ENCODE data around the gene CATSPER4.

Gene CATSPER4

DNA sequence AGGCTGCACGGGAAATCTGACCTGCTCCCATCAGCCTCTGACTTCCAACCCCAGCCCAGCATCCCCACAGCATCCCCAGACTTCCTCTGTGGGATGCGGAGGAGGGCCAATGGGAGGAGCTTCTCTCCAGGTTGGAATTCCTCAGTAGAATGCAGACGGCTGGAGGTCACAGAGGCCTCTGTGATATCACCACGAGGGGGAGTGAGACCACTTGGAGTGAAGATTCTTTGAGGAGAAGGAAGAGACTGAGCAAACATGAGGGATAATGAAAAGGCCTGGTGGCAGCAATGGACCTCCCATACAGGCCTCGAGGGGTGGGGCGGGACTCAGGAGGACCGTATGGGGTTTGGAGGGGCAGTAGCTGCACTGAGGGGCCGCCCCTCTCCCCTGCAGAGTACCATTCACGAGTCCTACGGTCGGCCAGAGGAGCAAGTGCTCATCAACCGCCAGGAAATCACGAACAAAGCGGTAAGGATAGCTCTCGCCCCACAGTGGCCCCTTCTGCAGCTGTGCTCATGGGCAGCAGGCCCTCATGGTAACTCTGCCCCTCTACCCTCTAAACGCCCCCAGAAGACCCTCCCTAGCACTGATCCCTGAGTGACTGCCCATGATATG, at the start of gene CATSPER4:
CATSPER4 (plus strand) TSS at position 230 of the 615 bp plus-strand sequence; CDS start at position 256, 26 bp downstream.
- DNase-seq (ENCODE audit: low read depth): no peak

DNA sequence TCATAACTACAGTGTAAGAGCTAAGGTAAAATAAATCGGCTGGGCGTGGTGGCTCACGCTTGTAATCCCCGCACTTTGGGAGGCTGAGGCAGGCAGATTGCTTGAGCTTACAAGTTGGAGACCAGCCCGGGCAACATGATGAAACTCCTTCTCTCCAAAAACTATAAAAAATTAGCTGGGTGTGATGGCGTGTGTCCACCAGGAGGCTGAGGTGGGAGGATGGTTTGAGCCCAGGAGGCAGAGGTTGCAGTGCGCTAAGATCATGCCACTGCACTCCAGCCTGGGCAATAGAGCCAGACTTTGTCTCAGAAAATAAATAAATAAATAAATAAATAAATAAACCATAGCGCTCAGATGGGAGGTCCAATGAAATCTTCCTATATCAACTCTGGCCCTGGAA, 48.2 kb upstream of the CATSPER4 start:
- DNase-seq (ENCODE audit: low read depth): no peak

DNA sequence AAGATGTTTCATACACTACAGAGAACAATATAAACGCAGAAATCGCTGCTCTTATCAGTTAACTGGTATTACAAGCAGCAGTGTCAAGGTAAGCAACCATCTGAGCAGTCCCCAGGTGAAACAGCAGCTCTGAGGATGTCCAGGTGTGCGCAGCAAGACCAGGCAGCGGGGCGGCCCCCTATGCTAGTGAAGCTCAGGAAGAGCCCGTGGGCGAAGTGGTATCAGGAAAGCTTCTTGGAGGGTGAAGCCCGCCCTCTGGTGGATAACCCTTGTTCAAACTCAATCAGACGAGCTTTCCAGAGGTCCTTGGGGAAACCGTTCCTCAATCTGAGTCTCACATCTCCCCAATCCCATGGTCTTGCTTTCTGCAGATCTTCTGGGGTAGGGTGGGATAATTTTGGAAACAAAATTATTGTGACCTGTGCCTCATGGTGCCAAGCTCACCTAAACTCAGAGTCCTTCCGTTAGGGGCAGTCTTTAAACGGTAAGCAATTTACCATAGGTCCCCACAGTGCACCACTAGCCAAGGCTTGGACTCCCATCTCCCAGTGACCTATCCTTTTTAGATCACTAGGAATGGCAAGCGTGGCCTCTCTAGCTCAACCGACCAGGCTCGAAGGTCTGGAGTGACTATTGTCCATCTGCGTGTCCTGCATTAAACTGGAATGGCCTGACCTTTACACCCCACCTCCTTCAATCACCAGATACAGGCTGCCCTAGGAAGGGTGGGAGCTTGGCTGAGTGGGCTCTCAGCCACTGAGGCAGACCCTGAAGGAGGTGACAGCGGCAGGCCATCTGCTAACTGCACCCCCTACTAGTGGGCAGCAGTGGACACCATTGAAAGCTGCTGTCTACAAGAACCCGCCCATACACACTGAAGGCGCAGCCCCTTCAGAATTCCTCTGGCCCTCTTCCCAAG, 45.1 kb upstream of the CATSPER4 start:
- peak; percentile 64 for DNase-seq (ENCODE audit: low read depth)

DNA sequence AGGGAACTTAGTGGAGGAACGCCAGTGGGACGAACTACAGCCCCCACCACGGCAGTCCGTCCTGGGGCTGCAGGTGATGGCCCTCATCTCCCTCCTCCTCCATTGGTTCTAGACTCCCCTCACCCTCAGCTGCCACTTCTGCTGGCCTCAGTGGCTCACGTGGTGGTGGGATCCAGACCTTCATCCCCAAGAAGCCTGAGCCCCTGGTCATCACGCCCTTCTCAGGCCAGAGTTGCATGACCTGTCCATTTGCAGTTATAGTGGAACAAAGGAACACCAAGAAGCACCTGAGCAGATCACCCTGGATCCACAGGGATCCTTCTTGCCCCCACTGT, 44.5 kb upstream of the CATSPER4 start:
- DNase-seq (ENCODE audit: low read depth): no peak

DNA sequence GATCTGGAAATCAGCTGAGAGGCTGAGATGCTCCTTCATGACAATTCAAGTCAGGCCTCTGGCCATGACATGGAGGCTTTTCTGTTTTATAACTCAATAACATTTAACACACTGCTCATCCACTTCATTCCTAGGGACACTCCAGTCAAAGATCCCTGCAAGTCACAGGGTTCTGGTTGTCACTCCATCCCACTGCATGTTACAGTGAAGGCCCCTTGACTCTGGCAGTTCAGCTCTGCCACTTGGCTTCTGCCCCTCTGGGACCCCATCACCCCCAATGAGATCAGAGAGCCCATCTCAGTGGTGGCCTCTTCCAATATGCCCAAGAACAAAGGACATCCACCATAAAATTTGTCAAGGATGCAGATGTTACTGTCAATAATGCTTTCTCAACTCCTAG, 41.5 kb upstream of the CATSPER4 start:
- no peak for DNase-seq (ENCODE audit: low read depth)

DNA sequence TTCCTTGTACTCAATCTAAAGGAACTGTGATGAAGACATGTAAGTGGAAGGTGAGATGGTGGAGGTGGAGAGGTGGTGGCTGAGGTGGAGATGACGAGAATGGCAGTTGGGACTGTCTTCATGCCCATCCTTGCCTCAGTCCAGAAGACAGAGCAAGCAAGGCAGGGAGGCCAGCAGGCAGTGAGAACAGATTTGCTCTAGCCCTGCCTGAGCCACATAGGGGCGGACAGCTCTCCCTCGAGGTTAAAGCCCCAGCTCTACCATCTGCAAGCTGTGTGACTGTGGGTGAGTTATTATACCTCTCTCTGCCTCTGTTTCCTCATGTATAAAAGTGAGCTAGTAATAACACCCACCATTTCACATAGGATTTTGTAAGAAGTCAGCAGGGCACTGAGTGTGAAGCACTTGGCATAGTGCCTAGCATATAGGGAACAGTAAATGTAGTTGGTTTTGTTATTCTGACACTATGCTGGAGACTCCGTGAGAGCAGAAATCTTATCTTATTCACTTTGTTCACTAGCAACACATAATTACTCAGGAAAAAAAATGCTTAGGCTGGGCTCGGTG, 36.4 kb upstream of the CATSPER4 start:
- no peak for DNase-seq (ENCODE audit: low read depth)

DNA sequence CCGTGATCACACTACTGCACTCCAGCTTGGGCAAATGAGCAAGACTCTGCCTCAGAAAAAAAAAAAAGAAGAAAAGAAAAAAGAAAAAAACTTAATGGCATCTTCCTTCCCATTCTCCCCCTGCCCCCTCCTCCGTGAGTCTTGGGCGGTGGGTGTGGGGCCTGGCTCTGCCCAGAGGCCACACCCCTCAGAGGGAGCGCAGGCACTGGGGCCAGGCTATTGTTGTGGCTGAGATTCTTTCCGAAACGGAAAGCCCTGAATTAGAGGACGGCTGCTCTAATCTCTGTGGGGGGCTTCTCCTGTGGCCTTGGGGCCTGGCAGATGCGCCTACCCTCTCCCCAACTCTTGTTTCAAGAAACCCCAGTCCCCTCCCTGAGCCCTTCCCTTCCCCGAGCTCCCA, 35.7 kb upstream of the CATSPER4 start:
- DNase-seq (ENCODE audit: low read depth): no peak

DNA sequence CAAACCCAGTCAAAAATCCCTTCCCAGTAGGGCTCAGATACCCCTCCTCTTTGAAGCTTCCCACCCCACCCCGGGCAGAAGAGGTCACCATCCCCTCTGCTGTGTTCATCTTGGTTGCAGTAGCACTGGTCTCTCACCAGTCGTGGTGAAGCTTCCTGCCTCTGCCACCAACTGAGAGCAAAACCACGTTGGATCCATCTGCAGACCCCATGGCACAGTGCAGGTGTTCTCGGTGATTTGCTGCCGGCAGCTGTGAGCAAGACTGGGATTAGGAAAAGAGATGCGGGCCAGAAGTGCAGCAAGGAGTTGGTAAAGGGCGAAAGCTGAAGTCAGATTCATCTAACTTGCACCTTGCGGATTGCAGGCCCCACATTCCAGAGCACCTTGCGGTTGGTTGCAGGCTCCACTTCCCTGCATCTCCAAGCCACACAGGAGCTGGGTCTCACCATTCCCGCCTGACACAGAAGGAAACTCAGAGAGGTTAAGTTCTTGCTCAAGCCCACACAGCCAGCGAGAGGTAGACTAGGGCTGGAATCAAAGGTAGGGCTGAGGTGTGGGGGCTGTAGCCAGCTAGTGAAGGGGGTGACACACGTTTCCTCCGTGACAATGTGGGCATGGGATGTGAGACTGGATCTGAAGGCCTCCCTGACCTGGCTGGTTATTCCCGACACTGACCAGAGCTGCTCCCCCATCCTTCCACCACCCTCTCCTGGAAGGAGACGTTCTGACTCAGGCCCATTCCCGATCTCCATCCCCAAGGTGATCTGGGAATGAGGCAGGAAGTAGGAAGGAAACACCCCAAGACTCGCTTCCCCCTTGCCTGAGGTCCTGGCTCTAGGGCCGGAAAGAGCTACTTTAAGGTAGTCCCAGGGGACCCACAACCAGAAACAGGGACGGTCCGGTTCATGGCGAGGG, 34.8 kb upstream of the CATSPER4 start:
- DNase-seq (ENCODE audit: low read depth): no peak

DNA sequence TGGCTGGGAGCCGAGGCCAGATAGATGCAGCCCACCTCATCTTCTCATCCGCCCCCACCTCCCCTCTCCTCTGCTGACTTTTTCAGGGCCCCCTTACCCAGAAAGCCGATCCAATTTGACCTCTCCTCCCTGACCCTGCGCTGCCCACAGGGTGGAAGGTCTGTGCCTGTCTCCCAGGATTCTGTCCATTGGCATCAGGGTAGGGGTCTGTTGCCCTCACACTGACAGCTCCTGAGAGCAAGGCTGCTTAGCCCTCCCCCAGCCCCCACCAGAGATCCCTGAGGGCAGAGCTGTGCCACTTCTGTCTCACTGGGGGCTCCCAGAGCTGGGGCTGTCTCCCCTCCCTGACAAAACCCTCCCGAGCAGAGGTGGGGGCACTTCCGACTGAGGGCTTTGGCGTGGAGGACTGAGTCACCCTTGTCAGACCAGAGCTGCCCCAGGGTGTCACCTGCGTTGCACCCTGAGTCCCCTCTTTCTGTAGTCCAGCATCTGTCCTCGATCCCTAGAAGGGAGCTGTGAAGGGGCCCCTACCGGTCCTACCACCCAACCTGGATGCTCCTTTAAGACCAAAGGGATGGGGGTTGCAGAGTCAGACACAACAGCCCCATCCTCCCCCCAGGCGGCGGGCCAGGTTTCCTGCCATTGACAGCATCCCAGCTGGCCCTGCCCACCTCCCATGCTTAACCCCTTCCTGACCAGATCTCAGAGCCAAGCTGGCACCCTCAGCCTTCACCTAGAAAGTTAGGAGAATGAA, 33.9 kb upstream of the CATSPER4 start:
- DNase-seq (ENCODE audit: low read depth): no peak

DNA sequence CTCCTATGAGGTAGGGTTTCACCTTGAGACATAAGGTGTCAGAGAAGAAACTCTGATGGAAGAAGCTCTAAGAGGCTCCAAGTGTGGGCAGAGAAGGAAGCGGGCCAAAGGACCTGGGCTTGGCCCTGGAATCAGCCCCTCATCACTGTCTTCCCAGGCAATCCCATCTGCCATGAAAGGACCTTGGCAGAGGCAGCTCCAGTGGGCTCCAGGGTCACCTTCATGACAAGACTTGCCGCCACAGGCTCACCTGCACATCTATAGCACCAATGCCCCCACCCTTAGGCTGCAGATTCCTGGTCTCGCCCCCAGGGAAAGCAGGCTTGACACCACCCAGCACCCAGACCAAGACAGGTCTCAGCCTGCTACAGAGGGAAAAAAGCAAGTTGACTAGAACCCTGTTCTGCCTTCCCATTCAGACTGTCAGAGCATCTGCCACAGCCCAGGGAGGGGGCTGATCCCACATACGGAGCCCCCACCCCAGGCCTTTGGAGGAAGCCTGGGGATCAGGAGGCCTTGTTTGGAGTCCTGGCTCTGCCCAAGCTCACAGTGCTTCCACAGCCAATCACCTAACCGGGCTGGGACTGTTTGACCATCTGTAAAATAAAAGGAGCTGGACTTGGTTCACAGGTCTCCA, 32.0 kb upstream of the CATSPER4 start:
- DNase-seq (ENCODE audit: low read depth): no peak

DNA sequence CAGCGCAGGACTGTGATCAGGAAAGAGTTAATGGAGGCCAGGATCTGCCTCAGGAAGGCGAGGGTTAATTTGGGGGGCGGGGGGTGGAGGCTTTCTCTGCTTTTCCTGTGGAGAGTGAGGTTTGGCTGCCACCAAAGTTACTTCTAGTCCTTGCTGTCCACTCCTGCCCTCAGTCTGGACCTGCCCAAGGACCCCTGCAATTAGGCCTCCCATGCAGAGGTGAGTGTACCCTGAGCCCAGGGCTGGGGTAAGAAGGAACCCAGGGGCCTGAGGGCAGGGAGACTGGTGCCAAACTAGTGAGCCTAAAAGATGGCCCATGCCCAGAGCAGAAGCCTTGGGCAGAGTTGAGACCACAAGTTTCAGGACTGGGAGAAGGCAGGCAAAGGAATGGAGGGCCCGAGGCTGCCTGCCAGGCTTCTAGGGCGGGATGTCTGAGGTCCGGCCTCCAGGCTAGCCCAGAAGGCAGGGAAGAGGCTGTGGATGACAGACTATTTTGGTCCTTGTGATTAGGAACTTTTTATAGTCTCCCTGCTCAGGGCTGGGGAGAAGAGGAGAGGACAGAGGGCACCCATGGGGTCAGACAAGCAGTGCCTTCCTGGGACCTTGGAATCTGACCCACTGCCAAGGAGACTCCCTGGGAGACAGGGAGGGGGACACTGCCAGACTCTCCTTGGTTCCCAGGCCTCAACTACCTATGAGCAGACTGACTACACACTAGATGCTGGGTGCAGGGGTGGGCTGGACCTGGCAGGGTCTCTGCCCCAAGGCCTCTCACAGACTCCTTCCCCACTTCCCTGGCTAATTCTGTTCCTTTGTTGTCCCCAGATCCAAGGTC, 31.3 kb upstream of the CATSPER4 start, which contains the start of gene FAM110D:
FAM110D (plus strand) TSS at position 172 of the 835 bp plus-strand sequence. CDS start 2,213 bp downstream, outside the sequence.
- no peak for DNase-seq (ENCODE audit: low read depth)

DNA sequence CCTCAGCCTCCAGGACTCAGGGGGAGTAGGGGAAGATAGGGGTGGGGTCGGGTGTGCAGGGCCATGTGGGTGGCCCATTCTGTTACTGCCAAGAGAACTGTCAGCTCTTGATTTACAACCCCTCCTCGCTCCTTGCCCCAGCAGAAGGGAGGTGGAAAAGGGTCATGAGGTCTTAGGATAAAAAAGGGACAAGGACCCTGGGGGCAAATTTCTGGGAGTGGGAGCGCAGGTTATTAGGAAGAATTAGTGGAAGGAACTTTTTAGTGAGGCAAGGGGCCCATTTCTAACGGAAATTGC, 30.7 kb upstream of the CATSPER4 start:
- no peak for DNase-seq (ENCODE audit: low read depth)

DNA sequence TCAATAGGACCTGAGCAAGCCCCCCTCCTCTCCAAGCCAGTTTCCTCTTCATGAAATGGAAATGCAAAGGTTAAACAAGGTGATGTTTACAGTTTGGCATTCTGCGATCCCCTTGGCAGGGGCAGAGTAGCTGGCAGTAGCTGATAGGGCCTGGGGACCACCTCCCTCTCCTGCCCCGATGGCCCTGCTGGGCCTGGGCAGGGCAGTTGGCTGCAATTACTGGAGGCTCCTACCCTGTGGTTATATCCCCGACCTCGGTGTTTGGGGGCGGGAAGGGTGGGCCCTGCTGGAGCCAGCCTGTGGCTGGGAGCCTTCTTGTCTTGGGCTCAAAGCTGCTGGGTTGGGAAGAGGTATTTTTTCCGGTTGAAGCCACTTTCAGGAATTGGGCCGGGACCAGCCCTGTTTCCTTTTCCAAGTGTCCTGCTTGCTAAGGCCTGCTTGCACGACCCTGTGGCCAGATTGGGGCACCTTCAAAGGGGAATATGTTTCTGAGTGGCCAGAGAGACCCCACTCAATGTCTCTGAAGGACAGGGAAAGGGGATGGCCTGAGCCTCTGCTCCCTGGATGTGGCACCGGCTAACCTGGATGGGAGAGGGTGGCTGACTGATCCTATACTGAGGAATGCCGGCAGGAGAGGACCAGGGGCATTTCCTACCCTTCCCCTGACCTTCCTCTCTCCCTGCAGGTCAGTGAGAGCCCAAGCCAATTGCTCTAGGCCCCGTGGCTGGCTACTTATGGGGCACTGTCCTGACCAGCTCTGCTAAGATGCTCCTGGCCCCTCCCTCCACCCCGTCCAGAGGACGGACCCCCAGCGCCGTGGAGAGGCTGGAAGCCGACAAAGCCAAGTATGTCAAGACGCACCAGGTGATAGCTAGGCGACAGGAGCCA, 29.6 kb upstream of the CATSPER4 start:
- DNase-seq (ENCODE audit: low read depth): no peak

DNA sequence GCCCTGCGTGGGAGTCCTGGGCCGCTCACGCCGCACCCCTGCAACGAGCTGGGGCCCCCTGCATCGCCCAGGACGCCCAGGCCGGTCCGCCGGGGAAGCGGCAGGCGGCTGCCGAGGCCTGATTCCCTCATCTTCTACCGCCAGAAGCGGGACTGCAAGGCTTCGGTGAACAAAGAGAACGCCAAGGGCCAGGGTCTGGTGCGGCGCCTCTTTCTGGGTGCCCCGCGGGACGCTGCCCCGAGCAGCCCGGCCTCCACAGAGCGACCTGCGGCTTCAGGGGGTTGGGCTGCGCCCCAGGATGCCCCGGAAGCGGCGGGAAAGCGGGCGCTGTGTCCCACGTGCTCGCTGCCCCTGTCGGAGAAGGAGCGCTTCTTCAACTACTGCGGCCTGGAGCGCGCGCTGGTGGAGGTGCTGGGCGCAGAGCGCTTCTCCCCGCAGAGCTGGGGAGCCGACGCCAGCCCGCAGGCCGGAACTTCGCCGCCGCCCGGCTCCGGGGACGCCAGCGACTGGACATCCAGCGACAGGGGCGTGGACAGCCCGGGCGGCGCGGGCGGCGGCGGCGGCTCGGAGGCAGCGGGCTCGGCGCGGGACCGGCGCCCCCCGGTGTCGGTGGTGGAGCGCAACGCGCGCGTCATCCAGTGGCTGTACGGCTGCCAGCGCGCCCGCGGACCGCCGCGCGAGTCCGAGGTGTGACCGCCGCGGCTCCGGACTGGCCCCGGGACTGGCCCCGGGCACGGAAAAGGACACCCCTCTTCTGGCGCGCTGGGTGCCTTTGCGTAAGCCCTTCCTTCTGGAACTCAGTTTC, 28.8 kb upstream of the CATSPER4 start:
- DNase-seq (ENCODE audit: low read depth): peak; percentile 20

DNA sequence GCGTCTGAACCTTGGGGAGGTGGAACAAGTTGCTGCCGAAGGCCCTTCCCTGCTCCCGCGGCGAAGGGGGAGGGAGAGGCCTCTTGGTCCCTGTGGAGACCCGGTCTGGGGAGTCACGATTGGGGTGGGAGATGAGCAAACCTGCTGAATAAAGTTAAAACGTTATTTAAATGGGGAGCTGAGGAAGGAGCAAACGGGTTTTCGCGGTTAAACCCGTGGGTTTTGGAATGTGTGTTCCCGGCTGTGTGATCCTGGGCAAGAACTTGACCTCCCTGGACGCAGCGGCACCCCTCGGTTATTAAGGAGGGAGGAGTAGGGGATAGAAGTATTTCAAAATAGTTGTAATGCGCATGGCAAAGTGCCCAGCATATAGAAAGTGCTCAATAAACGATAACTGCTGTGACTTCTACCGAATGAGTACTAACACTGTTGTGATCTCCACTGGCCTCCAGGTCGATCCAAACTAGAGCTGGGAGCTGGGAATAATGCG, 28.1 kb upstream of the CATSPER4 start:
- DNase-seq (ENCODE audit: low read depth): no peak

DNA sequence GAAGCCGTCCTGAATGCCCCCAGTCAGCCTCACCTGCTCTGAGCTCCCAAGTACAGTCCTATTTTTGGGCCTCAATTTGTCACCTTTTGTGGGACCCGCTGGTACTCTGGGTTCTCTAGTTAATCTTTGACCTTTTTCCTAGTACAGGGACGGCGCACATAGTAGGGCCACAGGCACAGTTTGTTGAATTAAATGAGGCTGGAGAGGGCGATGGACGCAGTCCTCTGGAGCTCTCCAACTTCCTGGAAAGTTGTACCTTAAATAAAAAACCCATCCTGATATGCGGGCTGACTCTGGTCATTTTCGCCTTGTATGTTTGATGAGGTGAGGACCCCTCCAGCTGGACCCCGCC, 26.7 kb upstream of the CATSPER4 start:
- no peak for DNase-seq (ENCODE audit: low read depth)

DNA sequence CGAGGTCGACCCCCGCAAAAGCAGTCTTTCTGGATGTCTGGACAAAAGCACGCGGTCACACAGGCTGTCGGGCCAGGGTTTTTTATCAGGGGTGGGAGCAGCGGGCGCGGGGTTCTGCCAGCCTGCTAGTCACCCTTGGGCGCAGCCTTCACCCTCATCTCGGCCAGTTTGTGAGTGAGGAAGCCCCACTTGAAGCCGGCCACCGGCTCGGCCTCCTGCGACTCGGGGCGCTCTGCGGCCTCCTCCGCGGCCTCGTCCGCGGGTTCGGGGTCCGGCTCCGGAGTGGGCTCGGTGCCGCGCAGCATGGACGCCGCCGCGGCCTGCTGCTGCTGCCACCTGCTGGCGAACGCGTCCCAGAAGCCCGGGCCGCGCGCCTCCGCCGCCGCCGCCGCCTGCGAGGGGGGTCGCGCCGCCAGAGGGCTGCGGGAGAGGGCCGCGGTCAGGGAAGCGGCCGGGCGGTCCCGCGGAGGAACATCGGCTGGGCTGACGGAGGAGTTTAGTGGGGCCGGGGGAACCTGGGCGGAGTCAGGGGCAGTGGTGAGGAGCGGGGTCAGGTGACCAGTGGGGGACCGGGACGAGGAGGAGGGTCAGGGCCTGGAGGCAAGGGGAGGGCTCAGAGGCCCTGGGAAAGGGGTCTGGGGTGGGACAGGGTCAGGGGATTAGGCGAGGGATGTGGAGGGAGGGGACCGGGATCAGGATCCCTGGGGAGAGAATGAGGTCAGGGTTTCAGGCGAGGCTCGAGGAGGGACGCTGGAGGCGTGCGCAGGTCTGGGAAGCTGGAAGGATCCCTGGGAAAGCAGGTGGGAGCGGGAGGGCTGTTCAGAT, 26.2 kb upstream of the CATSPER4 start:
- peak; percentile 42 for DNase-seq (ENCODE audit: low read depth)
